Colonic mucosa (tissue), 4 donors: ENCODE measurements around the gene FMO5. TPM values are rescaled to one million over a fixed set of nuclear protein-coding genes. Genes with fewer than 3 reads are reported as not detected.

Experiments used
- DNase-seq: peaks from one replicate; pipeline ENCODE4 v3.0.0-alpha.2; 2020
- H3K27ac ChIP-seq: fragments of 200-600 bp; one replicate; pipeline ENCODE4 v1.8.0; 2021
- H3K27me3 ChIP-seq: fragments of 200-600 bp; one replicate; pipeline ENCODE4 v1.8.0; 2021
- H3K36me3 ChIP-seq: fragments of 200-600 bp; one replicate; pipeline ENCODE4 v1.8.0; 2021
- H3K4me1 ChIP-seq: fragments of 200-600 bp; one replicate; pipeline ENCODE4 v1.8.0; 2021; ENCODE audit warnings: mild to moderate bottlenecking
- H3K4me3 ChIP-seq: fragments of 200-600 bp; one replicate; pipeline ENCODE4 v1.8.0; 2021
- H3K9ac ChIP-seq, 2 donors: one replicate each; pipeline ENCODE4 v1.7.0; 2013; ENCODE audit warnings: control low read depth in 2 of 2, low read depth in 2 of 2, low read length in 2 of 2
- H3K9me3 ChIP-seq: fragments of 200-600 bp; one replicate; pipeline ENCODE4 v1.8.0; 2021
- CTCF ChIP-seq: fragments of 200-600 bp; IDR thresholded peaks from one replicate; pipeline ENCODE4 v1.8.0; 2022; ENCODE audit warnings: antibody characterized with exemption, mild to moderate bottlenecking
- intact Hi-C: fragments of 100-400 bp; cut with DNase I; formaldehyde crosslinking; loops from one replicate; pipeline ENCODE4 v1.14.1; 2022
- total RNA-seq, 2 donors: library from RNA; stranded (reverse); fragmentation: NEBNext Ultra II Directional in 1 of 2; extraction: Animal tissue kit (Norgen Biotek cat#: 25700) in 1 of 2; gene quantifications; one replicate each; pipeline ENCODE4 v1.2.1, GENCODE V29; 2021
- donor health status: healthy.
- donor health status: DM: no; HTN: no; CAD: no.
- donor health status: DM: no; HTN: no; CAD: no.

Gene FMO5
- total RNA-seq, 2 donors from 2014 or later: 22.9 to 65.6 TPM

GRCh38 chr1:147152772-147153171 is 72.4 kb downstream of the FMO5 start:
- intact Hi-C loops: no loop called here
- Histone ChIP-seq H3K4me3 (no peak overlapping the region), H3K9ac (no peak overlapping the region), H3K9me3 (no peaks in the 10 kb centered on the region), H3K27me3 (no peaks in the 10 kb centered on the region), H3K27ac (no peak overlapping the region), H3K4me1 (no peaks in the 10 kb centered on the region), H3K36me3 (no peaks in the 10 kb centered on the region)
- DNase-seq: no peak
- no peak for TF ChIP-seq CTCF

- no peak overlapping the region for H3K27ac ChIP-seq
- no peak for DNase-seq
- TF ChIP-seq CTCF: no peak
- H3K4me3 ChIP-seq: no peak overlapping the region
- no peaks in the 10 kb centered on the region for H3K9me3 ChIP-seq
- intact Hi-C loops: no loop called here
- H3K4me1 ChIP-seq: no peaks in the 10 kb centered on the region
- H3K9ac ChIP-seq: no peak overlapping the region
- H3K27me3 ChIP-seq: no peaks in the 10 kb centered on the region
- no peaks in the 10 kb centered on the region for H3K36me3 ChIP-seq
These were observed 73.9 kb downstream of the FMO5 start for GRCh38 chr1:147151244-147151643.

- TF ChIP-seq CTCF: no peak
- no peaks in the 10 kb centered on the region for H3K9me3 ChIP-seq
- intact Hi-C loops: no loop called here
These were observed 82.3 kb downstream of the FMO5 start for GRCh38 chr1:147142886-147143285.

More at GRCh38 chr1:147142886-147143285, 82.3 kb downstream of the FMO5 start:
- no peak overlapping the region for H3K4me3 ChIP-seq
- H3K9ac ChIP-seq: no peak overlapping the region
- no peaks in the 10 kb centered on the region for H3K36me3 ChIP-seq
- H3K27ac ChIP-seq: no peak overlapping the region
- no peak for DNase-seq
- H3K27me3 ChIP-seq: no peaks in the 10 kb centered on the region
- no peaks in the 10 kb centered on the region for H3K4me1 ChIP-seq

Other genes with a start within 250 kb of the FMO5 start
- gene PRKAB2, start 52.9 kb downstream of the FMO5 start, total RNA-seq: 10 to 100 TPM; 11.3 to 22.5 TPM
- gene CHD1L, start 17.3 kb upstream of the FMO5 start, total RNA-seq: 10 to 100 TPM; 34.7 to 40.7 TPM